Measurements from ENCODE around the gene RGMA.

The RGMA gene

DNA sequence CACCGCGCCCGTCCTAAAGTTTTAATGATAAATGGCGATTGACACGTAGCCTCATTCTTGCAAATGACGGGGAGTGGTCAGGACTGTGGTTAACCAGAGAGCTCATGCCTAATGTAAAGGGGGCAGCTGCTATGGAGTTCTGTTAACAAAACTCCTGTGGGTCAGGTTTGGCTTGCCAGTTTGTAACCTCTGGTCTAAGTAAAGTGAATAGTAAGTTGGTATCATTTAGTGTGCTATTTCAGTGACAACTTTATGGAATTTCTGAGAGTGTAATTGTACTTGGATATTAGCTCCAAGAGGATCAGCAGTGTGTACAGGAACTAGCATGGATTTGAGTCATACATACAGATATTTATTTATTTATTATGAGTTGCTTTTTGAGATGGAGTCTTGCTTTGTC is 87.9 kb downstream of the RGMA start:
- no peak for DNase-seq (ENCODE audit: extremely low spot score)
- POLR2A ChIA-PET = no interaction called here
- CTCF ChIA-PET = interaction anchor here (0.7 to 1.2 kb wide), 2 partner anchors 14 to 204 kb away, joined by 3 to 4 read pairs; no protein-coding TSS in a partner anchor
- TF ChIP-seq ARNT (IDR thresholded peaks at IDR 0.05) (no peak), BHLHE40 (IDR thresholded peaks at IDR 0.05; ENCODE audit: borderline replicate concordance) (no peak), ELF4 (IDR thresholded peaks at IDR 0.05) (no peak), ZNF384 (IDR thresholded peaks at IDR 0.05) (no peak), LEF1 (IDR thresholded peaks at IDR 0.05; ENCODE audit: borderline replicate concordance) (no peak), L3MBTL2 (conservative IDR thresholded peaks at IDR 0.05) (no peak), FOXM1 (IDR thresholded peaks at IDR 0.05; ENCODE audit: borderline replicate concordance) (no peak), HDGF (IDR thresholded peaks at IDR 0.05; ENCODE audit: borderline replicate concordance) (no peak), SP1 (IDR thresholded peaks at IDR 0.05) (no peak), CTBP1 (IDR thresholded peaks at IDR 0.05; ENCODE audit: borderline replicate concordance) (no peak), FOXK2 (IDR thresholded peaks at IDR 0.05) (no peak), NFRKB (IDR thresholded peaks at IDR 0.05) (no peak), TARDBP (IDR thresholded peaks at IDR 0.05) (no peak), FOXA1 (IDR thresholded peaks at IDR 0.05) (no peak), SUZ12 (IDR thresholded peaks at IDR 0.05) (no peak)
- TF ChIP-seq, protein P1, sequence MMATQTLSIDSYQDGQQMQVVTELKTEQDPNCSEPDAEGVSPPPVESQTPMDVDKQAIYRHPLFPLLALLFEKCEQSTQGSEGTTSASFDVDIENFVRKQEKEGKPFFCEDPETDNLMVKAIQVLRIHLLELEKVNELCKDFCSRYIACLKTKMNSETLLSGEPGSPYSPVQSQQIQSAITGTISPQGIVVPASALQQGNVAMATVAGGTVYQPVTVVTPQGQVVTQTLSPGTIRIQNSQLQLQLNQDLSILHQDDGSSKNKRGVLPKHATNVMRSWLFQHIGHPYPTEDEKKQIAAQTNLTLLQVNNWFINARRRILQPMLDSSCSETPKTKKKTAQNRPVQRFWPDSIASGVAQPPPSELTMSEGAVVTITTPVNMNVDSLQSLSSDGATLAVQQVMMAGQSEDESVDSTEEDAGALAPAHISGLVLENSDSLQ (IDR thresholded peaks at IDR 0.05) = no peak

DNA sequence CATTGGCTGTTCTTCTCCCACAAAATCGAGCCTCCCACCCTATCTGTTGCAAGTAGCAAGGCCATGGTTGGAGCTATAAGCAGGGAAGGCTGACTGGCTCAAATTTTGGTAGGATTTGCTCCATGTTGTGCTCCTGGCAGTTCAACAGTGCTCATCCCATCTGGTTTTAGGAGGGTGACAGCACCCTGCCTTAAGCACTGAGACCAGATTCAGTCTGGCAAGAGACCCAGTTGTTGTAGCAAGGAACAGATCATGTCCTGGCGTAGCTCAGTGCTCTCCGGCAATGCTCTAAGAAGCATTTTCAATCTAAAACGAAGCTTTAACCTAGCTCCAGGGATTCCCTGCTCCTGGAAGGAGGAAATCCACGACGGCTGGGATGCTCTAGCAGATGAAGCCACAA is 91.2 kb downstream of the RGMA start:
- POLR2A ChIA-PET = no interaction called here
- TF ChIP-seq NFRKB (IDR thresholded peaks at IDR 0.05) (no peak), FOXK2 (IDR thresholded peaks at IDR 0.05) (no peak)
- DNase-seq (ENCODE audit: extremely low spot score) = no peak
- CTCF ChIA-PET = no interaction called here

DNA sequence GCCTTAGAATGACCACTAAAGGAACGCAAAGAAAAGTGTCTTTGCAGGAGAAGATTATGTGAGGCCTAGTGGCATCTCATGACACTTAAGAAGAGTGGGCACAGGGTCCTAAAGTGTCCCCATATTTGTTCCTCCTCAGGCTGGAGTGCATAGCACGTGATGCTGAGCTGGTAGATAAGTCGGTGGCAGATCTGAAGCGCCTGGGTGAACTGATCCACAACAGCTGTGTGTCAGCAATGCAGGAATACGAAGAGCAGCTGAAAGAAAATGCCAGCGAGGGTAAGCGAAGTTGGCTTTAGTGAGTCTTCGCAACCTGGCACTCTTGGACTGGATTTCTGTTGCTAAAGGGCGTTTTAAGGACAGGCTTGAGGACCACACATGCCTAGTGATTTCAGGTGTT is 96.3 kb downstream of the RGMA start:
- no peak for DNase-seq (ENCODE audit: extremely low spot score)
- no peak for TF ChIP-seq NFRKB (IDR thresholded peaks at IDR 0.05)
- TF ChIP-seq CTBP1 (IDR thresholded peaks at IDR 0.05; ENCODE audit: borderline replicate concordance) = no peak
- TF ChIP-seq BHLHE40 (IDR thresholded peaks at IDR 0.05; ENCODE audit: borderline replicate concordance) = no peak
- no peak for TF ChIP-seq TARDBP (IDR thresholded peaks at IDR 0.05)
- CTCF ChIA-PET = no interaction called here
- POLR2A ChIA-PET = no interaction called here

DNA sequence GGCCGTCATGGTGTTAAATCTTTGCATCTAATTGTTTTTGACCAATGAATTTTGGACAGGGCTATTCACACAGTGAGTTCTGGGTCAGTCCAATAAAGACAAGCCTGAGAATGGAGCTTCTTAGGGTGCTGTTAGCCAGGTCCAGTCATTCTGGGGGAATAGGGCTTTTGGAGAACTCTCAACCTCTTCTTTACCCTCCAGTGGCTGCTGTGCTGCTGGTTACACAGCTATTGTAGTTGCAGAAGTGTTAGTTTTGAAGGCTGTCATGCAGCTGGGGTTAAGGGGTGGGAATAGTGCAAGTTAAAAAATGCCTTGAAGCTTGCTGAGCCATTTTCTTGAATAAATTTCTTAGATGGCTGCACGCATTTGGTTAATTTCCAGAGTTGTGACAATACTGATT is 99.0 kb downstream of the RGMA start:
- CTCF ChIA-PET = no interaction called here
- TF ChIP-seq SUZ12 (IDR thresholded peaks at IDR 0.05) (no peak), CTBP1 (IDR thresholded peaks at IDR 0.05; ENCODE audit: borderline replicate concordance) (no peak), ELF4 (IDR thresholded peaks at IDR 0.05) (no peak), HDGF (IDR thresholded peaks at IDR 0.05; ENCODE audit: borderline replicate concordance) (no peak), LEF1 (IDR thresholded peaks at IDR 0.05; ENCODE audit: borderline replicate concordance) (no peak), L3MBTL2 (conservative IDR thresholded peaks at IDR 0.05) (no peak), FOXK2 (IDR thresholded peaks at IDR 0.05) (no peak), BHLHE40 (IDR thresholded peaks at IDR 0.05; ENCODE audit: borderline replicate concordance) (no peak), TARDBP (IDR thresholded peaks at IDR 0.05) (no peak), FOXA1 (IDR thresholded peaks at IDR 0.05) (no peak), ZNF384 (IDR thresholded peaks at IDR 0.05) (no peak), SP1 (IDR thresholded peaks at IDR 0.05) (no peak), FOXM1 (IDR thresholded peaks at IDR 0.05; ENCODE audit: borderline replicate concordance) (no peak), NFRKB (IDR thresholded peaks at IDR 0.05) (no peak), ARNT (IDR thresholded peaks at IDR 0.05) (no peak)
- TF ChIP-seq, protein P1 (IDR thresholded peaks at IDR 0.05) = no peak
- no peak for DNase-seq (ENCODE audit: extremely low spot score)
- POLR2A ChIA-PET = no interaction called here

DNA sequence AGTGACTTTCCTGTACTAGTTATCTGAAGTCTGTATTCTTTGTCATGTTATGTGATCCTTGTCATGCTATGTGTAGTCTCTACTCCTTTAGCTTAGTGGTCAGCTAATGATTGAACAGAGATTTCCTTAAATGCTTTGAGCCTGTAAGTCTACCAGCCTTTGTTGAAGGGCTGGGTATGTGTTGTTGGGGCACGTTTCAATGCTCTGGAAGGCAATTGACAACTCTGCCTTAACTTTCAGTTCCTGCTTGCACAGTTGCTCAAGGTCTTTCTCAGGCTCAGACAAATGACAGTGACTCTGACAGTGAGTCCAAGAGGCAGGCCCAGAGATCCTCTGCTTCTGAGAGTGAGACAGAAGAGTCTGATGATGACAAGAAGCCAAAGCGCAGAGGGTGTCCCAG is 99.5 kb downstream of the RGMA start:
- ChIA-PET CTCF (no interaction called here), POLR2A (no interaction called here)
- TF ChIP-seq SP1 (IDR thresholded peaks at IDR 0.05) = no peak
- no peak for DNase-seq (ENCODE audit: extremely low spot score)

Data from HEK293T (cell line).